ENCODE results near the gene TSPAN7.

Gene TSPAN7

DNA sequence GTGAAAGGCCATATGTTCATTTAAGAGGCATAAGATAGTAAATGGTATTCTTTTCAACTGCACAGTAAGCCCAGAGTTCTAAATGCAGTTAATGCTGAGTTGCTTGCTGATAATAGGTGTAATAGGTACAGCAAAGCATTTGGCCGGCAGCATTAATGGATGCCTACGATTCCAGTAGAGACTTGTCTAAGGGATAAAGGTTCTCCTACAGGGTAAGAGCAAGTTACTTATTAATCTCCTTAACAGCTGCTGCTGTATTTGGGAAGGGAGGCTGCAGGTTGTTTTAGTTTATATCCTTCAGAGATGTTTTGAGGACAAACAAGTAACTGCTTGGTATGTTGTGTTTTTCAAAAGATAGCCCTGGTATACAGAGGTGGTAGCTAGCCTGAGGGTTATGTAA, 16.8 kb downstream of the TSPAN7 start:
- no peak for DNase-seq (ENCODE audit: low read depth, low spot score)
- H3K4me3 ChIP-seq (ENCODE audit: low read length), result no peak overlapping the region

DNA sequence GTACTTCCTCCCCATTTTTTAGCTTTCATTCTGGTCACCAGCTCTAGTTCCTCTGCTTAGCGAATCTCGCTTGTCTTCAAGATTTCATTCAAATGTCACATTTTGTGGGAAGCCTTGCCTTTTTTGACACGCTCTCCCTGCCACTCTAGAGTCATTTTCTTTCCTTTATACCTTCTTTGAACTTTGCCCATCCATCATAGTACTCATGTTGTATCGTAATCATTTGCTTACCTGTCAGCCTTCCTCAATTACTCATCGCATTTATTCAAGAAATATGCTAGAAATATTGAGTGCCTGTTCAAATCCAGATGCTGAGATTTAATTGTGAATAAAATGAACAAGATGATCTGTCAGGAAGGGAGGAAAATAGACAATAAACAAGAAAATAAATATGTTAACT, 21.8 kb downstream of the TSPAN7 start:
- DNase-seq (ENCODE audit: low read depth, low spot score), result no peak
- H3K4me3 ChIP-seq (ENCODE audit: low read length), result no peak overlapping the region

DNA sequence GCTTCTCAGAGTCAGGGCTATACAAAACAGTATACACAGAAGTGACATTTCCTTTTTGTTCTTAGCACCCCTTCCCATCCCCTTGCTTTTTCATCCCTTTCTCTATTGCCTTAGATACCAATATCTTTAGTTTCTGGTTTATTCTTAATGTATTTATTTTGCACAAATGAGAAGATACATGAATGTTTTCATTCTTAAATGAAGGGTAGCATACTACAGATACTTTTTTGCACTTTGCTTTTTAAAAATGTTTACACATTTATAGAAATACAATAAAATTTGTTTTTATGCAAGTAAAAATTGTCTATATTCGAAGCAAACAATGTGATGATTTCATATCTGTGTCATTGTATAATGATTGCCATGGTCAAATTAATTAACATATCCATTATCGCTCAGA, 33.1 kb downstream of the TSPAN7 start:
- DNase-seq (ENCODE audit: low read depth, low spot score), result no peak
- H3K4me3 ChIP-seq (ENCODE audit: low read length), result no peak overlapping the region

DNA sequence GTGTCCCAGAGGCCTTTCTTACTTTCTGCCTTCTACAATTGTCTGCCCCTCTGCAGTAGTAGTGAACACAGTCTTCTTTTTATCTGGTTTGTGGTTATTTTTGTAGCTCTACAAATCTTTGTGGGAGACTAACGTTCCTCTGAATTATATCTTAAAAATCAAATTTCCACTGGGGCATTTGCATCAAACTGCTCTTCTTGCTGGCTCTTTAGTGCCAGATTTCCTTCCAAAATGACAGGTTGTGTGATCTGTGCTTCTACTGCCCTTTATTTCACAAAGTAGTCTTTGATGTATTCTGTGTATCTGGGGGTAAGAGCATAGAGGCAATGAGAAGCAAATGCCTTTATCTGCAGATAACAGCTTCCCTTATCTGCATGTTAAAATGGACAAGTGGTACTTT, 34.5 kb downstream of the TSPAN7 start:
- peak overlapping the region; percentile 1 for H3K4me3 ChIP-seq (ENCODE audit: low read length)
- DNase-seq (ENCODE audit: low read depth, low spot score), result peak; percentile 91

DNA sequence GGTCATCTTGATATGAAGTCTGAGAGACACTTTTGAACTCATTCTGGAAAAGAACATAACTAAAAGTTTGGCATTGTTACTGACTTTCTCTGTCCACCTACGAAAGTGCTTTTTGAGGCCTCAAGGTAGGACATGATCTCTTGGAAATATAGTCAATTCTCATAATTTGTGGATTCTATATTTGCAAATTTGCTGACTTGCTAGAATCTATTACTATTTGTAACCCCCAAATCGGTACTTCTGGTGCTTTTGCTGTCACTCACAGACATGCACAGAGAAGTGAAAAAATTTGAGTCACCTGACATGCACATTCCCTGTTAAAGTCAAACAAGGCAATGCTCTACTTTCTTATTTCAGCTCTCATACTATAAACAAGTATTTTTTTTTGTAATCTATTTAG, 35.6 kb downstream of the TSPAN7 start:
- H3K4me3 ChIP-seq (ENCODE audit: low read length), result no peak overlapping the region
- DNase-seq (ENCODE audit: low read depth, low spot score), result no peak

DNA sequence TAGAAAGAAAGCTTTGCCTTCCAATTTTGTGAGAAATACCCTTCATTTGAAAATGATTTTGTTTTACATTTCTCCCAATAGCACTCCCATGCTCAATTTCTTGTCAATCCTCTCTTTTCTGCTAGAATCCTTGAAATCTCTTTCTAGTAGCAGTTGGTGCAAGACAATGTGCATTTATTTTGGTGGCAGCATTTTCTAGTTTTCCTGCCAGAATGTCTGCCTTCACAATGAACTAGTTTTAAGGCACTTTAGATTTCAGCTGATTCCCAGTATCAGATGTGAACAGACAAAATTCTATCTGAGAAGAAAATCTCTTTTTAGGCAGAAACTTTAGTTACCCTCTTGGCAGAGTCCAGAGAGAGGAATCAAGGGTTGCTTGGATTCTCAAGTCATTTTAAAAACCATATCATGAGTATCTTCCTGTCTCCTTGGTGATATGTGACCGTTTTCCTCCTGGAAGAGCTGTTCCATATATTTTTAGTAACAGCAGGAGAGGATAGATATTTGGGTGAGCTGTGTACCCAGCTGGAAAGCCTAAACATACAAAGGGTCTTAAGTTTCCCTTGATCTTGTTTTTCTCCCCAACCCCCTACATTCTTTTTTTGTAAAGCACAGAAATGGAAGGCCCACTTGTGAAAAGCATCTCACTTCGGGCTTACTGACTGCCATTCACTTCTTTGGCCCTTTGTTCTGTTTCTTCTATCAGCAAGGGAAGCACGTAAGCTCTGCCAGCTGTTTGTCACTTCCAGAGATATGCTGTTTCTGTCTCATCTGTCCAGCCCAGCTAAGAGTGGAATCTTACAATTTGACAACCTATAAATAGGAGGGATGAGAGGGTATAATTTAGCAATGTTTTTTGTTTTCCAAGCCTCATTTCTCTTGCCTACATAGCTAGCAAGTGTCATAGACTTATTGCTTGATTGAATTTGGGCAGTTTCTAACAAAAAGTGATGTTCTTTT, 38.7 kb downstream of the TSPAN7 start:
- no peak for DNase-seq (ENCODE audit: low read depth, low spot score)
- H3K4me3 ChIP-seq (ENCODE audit: low read length), result no peak overlapping the region

DNA sequence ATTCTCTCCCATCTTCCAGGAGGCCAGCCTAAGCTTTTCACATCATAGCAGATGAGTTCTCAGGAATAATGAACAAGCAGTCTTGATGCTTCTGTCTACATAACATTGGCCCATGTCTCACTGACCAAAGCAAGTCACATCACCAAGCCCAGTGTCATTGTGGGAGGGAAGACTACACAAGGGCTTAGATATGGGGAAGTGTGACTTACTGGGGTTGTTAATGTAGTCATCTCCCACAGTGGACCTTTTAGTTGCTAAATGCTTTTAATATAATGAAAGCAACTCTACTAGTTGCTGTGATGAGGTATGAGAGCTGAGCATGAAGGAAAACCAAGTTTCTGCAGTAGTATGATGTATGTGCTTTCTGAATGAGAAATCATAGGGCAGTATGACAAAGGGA, 40.5 kb downstream of the TSPAN7 start:
- H3K4me3 ChIP-seq (ENCODE audit: low read length), result no peak overlapping the region
- no peak for DNase-seq (ENCODE audit: low read depth, low spot score)

DNA sequence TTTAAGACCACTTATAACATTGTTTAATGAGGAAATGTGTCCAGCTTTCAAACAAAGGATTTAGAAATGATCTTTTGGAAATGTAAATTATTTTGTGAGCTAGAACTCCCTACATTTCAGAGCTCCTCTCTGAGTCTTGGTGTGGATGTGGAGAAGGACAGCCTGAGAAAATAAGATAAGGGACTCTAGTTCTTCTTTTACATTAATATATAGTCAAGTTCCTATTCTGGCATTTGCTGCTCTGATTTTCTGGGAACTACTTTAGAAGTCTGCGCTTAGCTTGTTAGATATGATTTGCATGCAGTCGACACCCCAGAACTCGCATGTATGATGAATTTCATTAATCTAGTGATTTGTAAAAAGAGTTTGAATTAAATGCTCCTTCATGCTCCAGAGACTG, 45.5 kb downstream of the TSPAN7 start:
- H3K4me3 ChIP-seq (ENCODE audit: low read length), result peak overlapping the region; percentile 13; the same call in 1 of the 2 replicates
- no peak for DNase-seq (ENCODE audit: low read depth, low spot score)

DNA sequence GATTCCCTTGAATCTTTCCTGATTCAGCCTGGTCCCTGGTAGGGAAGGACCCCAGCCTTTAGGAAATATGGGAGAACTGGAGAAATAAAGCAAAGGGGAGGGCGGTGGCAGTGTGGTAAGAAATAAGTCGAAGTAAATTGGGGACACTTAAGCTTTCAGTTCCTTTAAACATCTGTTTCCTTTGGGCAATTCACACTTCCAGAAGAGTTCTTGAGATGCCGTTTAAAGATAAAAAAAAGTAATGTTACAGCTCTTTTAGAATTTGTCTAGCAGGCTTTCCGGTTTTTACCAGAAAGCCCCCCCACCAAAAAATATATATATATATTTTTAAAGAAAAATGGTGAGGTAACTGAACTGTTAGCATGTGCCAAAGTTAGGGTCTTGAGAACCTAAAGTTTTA, 46.6 kb downstream of the TSPAN7 start:
- H3K4me3 ChIP-seq (ENCODE audit: low read length), result peak overlapping the region; percentile 25
- peak; percentile 68 for DNase-seq (ENCODE audit: low read depth, low spot score)

DNA sequence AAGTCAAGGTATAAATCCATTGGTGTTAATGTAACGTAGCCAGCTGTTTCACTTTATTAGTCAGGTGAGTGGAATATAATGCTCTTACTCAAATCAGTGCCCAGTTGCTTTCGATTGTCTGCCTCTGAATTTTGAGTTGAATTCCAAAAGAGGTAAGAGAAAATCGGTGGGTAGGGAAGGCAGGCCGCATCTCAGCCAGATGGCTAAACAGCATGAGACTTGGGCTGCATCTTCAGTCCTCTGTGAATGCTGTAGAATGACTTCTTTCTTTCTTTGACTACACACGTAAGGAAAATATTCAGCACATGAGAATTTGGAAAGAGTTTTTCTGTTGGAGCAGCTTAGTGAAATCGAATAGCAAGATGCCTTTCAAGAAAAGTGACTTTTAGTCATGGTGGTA, 49.5 kb downstream of the TSPAN7 start:
- no peak for DNase-seq (ENCODE audit: low read depth, low spot score)

DNA sequence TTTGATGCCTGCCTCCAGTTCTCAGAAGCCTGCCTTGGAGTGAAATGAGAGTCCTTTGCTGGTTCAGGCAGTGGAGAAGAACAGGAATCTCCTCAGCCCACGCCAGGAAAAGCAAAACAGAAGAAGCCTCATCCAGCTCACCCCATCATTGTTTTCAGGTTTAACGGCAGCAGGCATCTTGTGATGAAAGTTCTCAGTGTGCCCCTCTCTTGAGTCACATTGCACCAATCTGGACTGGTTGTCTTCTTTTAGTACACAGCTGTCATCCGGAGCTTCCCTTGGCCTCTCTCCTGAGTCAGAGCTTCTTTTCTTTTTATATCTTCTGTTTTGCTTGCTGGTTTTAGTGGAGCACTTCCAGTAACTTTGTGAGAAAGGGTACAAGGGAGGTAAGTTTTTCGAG, 50.9 kb downstream of the TSPAN7 start:
- DNase-seq (ENCODE audit: low read depth, low spot score), result peak; percentile 63
- H3K4me3 ChIP-seq (ENCODE audit: low read length), result peak overlapping the region; percentile 55

More for the DNA sequence above, 49.5 kb downstream of the TSPAN7 start:
- H3K4me3 ChIP-seq (ENCODE audit: low read length), result peak overlapping the region; percentile 24

DNA sequence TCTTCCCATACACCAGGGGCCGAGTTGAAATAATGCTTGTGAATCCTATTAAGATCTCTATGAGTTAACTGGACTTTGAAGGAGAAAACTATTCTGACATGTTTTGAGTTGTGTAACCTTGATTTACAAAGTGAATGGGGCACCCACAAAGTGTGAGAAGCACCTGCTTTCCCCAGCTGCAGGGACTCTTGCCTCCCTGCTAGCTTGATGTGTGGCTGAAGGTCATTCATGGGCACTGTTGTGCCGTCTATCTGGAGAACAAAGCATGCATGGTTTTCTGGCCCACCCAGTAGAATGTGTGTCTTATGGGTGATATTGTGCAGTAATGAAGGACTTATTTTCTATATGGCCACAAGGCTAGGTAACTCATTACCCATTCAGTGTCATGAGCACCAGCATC, 53.1 kb downstream of the TSPAN7 start:
- DNase-seq (ENCODE audit: low read depth, low spot score), result no peak
- H3K4me3 ChIP-seq (ENCODE audit: low read length), result peak overlapping the region; percentile 55

DNA sequence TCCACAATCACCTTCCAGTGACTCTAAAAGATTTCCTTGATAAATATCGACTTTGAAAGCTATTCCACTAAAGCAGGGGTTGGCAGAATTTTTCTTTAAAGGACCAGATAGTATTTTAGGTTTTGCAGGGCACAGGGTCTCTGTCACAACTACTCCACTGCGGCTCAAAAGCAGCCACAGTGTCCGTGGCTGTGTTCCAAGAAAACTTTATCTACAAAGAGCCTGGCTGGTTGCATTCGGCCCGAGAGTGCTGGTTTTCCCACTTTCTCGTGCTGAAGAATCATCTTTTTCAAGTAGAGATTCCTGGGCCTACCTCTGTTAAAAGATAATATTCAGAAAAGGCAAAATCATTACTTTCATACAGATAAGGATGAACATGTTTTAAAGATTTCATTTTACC, 55.6 kb downstream of the TSPAN7 start:
- DNase-seq (ENCODE audit: low read depth, low spot score), result no peak
- peak overlapping the region; percentile 55 for H3K4me3 ChIP-seq (ENCODE audit: low read length)

DNA sequence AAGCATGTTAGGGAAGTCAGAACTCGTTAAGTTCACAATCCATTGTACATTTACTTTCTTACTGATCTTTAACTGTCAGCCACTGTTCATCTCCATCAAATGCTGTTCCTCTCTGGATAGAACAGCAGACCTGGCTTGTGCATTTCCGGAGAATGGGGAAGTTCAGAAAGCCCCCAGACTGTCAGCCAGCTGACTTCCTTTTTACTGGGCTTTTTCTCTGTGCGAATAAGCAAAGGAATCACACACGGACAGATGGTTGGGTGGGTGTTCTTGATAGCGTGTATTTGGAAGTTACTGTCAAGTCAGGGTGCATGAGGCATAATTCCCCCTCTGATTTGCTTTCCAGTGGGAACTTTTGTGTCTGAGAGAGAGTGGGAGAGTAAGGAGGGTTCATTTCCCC, 56.8 kb downstream of the TSPAN7 start:
- peak overlapping the region; percentile 24 for H3K4me3 ChIP-seq (ENCODE audit: low read length)
- DNase-seq (ENCODE audit: low read depth, low spot score), result no peak

DNA sequence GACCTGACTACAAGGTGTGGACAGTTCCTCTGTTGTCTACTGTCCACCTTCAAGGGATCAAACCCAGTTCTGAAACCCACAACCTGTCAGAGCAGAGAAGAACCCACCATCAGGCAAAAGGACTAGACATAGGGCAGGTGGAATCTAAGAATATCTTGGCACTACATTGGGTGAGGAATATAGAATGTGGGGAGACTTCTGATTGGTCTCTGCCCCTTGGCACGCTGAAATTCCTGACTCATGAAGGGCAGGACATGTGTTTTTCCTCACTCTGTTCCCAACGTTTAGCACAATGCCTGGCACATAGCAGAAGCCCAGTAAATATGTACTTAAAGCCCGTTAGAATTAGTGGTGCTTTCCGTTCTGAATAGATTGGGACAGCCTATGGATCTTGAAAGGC, 59.3 kb downstream of the TSPAN7 start:
- H3K4me3 ChIP-seq (ENCODE audit: low read length), result no peak overlapping the region
- DNase-seq (ENCODE audit: low read depth, low spot score), result no peak

DNA sequence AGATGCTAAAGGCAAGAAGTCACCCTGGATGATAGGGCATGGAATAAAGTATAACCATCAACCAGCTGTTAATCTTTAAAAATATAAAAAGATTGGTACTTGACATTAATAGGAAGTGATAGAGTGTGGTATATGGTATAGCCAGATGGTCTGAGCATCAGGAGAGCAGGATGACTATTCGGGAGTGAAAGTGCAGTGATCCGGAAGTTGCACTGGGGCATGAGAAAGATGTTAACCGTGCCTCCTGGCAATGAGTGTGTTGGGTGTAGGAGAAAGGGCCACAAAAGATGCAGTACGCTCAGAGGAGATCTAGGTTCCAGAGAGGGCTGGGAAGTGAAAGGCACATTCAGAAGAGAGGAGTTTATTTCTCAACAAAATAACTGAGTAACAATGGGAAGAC, 65.0 kb downstream of the TSPAN7 start:
- no peak for DNase-seq (ENCODE audit: low read depth, low spot score)
- H3K4me3 ChIP-seq (ENCODE audit: low read length), result no peak overlapping the region

DNA sequence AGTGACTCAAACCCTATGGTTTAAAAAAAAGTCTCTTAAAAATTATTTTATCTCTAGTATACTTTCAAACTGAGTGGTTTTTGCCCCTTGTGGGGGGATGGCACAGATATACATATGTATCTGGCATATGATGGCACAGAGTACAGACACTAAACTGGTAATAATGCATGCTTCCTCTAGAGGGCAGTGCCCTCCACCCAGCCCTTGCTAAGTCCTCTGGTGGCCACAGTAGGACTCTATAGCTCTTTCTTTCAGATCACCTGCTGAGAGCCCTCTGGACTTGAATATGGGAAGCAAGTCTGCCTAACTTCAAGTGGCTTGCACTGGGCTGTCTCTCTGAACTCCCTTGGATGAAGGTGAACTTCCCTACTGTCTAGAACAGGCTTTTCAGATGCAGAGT, 66.3 kb downstream of the TSPAN7 start:
- no peak overlapping the region for H3K4me3 ChIP-seq (ENCODE audit: low read length)
- DNase-seq (ENCODE audit: low read depth, low spot score), result peak; percentile 77

DNA sequence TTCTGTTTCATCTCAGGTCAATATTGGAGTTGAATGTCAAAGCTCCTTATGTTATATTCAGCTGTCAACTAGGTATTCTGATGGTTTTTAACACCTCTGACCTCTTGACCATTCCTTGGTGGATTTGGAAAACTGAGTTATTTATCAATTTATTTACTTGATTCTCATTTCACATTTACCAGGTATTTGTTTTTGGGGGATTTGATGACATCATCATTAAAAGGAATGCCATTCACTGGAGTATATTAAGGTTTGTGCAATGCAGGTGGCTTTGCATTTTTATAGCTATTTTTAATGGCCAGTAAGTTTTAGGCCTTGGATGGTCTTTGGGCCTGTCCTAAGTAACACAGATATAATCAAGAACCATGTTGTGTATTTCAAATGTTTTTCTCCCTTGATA, 67.2 kb downstream of the TSPAN7 start:
- H3K4me3 ChIP-seq (ENCODE audit: low read length), result no peak overlapping the region
- no peak for DNase-seq (ENCODE audit: low read depth, low spot score)

DNA sequence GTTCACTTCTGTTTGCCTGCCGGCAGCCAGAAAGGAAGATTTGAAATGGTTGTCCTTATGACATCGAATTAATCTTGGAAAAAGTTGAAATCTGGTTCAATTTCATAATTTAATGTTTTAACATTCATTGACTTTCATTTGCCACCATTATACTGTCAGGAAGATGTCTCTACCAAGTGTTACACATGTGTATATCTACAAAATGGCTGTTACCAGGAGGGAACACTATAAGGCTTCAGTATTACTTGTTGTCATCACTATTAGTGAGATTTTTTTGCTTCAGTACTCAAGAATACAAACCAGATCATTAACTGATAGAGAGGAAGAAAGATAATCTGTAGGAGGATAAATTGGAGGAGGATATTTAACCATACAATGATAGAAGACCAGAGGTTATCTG, 71.2 kb downstream of the TSPAN7 start:
- DNase-seq (ENCODE audit: low read depth, low spot score), result no peak
- H3K4me3 ChIP-seq (ENCODE audit: low read length), result no peak overlapping the region

DNA sequence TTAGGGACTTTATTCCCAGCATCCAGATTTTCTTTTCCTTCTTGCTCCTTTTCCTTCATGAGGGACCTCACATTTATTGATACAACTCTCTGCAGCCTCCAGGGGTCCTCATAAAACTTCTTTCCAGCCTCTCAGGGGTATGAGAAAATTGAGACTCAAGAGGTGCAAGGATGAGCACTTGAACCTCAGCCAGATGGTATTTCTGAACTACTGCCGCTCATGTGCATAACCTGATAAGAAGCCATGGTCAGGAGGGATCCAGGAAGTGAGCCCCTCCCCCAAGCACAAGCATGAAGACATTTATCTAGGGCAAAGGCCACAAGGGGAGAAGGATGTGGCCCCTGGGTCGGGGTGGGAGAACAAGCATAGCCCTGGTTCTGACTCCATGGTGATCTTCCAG, 73.3 kb downstream of the TSPAN7 start:
- DNase-seq (ENCODE audit: low read depth, low spot score), result peak; percentile 72
- H3K4me3 ChIP-seq (ENCODE audit: low read length), result no peak overlapping the region
